Coronary artery (tissue), 2 donors: ENCODE results near the gene BNIP1.

Experiments used
- DNase-seq: peaks from one replicate; pipeline ENCODE4 v3.0.0-alpha.2; 2017; ENCODE audit warnings: low spot score
- H3K27ac ChIP-seq, 2 donors: fragments of 200-600 bp; sonication (generic); one replicate each; pipeline ENCODE4 v1.5.1; 2016 to 2019
- H3K4me3 ChIP-seq: fragments of 200-600 bp; sonication (generic); 2 replicates; pipeline ENCODE4 v1.5.1; 2016; ENCODE audit warnings: mild to moderate bottlenecking, moderate library complexity
- TF ChIP-seq, protein P1 (sequence below): fragments of 200-600 bp; sonication (generic); IDR thresholded peaks from one replicate; pipeline ENCODE4 v1.5.1; 2019; ENCODE audit warnings: antibody characterized with exemption

Gene BNIP1

GRCh38 chr5:173144200-173145176 is at the start of gene BNIP1:
TSS of gene BNIP1 (plus strand) at chr5:173144531. CDS start at chr5:173144546, 15 bp downstream.
- TF ChIP-seq, protein P1, sequence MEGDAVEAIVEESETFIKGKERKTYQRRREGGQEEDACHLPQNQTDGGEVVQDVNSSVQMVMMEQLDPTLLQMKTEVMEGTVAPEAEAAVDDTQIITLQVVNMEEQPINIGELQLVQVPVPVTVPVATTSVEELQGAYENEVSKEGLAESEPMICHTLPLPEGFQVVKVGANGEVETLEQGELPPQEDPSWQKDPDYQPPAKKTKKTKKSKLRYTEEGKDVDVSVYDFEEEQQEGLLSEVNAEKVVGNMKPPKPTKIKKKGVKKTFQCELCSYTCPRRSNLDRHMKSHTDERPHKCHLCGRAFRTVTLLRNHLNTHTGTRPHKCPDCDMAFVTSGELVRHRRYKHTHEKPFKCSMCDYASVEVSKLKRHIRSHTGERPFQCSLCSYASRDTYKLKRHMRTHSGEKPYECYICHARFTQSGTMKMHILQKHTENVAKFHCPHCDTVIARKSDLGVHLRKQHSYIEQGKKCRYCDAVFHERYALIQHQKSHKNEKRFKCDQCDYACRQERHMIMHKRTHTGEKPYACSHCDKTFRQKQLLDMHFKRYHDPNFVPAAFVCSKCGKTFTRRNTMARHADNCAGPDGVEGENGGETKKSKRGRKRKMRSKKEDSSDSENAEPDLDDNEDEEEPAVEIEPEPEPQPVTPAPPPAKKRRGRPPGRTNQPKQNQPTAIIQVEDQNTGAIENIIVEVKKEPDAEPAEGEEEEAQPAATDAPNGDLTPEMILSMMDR = peak; percentile 67
- H3K4me3 ChIP-seq = peak within 1 kb of the TSS; percentile 92
- peak; percentile 94 for DNase-seq
- peak within 1 kb of the TSS; percentile 72 to 89 for H3K27ac ChIP-seq

GRCh38 chr5:173098787-173099186 is 45.5 kb upstream of the BNIP1 start:
- H3K4me3 ChIP-seq = no peak overlapping the region
- no peak overlapping the region for H3K27ac ChIP-seq
- TF ChIP-seq, protein P1 = no peak
- DNase-seq = no peak

GRCh38 chr5:173099461-173099860 is 44.9 kb upstream of the BNIP1 start:
- no peak overlapping the region for H3K4me3 ChIP-seq
- TF ChIP-seq, protein P1 = no peak
- H3K27ac ChIP-seq = no peak overlapping the region
- no peak for DNase-seq

DNA sequence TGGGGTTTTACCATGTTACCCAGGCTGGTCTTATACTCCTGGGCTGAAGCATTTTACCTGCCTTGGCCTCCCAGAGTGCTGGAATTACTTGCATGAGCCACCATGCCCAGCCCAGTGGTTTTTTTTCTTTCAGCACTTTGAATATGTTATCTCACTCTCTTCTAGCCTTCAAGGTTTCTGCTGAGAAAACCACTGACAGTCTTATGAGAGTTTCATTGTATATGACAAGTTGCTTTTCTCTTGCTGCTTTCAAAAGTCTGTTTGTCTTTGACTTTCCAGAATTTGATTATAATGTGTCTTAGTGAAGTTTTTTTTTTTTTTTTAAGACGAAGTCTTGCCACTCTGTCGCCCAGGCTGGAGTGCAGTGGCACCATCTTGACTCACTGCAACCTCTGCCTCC is 43.1 kb upstream of the BNIP1 start:
- DNase-seq = no peak
- Histone ChIP-seq H3K27ac (no peak overlapping the region), H3K4me3 (no peak overlapping the region)
- TF ChIP-seq, protein P1 = no peak

DNA sequence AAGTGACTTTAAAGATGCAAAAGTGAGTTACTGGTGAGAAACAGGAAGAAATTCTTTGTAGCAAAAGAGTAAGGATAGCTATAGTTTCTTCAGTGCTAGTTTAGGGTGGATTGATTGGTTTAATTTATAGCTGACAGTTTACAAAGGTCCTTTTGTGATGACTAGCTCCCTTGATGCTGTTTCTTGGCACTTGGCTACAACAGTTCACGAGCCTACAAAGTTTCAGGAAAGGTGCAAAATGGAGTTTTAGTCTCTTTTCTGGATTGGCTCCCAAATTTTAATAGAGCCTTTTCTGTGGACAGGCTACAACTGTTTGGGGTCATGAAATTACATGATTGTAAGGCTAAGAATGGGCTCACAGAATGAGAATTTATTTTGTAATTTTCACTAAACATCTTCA is 40.9 kb upstream of the BNIP1 start:
- no peak for DNase-seq
- TF ChIP-seq, protein P1 = no peak
- no peak overlapping the region for H3K27ac ChIP-seq
- no peak overlapping the region for H3K4me3 ChIP-seq

DNA sequence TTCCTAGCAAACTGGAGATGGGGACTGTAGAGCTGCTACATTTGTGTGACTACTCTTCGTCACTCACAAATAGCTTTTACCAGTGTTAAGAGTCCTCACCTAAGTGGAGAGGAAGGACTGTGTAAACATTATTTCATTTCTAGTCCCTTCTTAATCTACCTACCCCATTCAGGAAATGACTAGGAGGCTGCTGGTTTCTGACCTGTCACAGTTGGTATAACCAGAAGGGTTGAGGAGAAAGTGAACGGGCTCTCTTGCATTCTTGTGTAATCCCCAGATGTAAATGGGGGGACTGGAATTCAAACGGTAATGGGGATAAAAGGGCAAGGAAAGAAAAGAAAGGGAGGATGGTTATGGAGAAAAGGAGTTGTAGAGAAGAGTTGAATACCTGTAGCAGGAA is 35.4 kb upstream of the BNIP1 start:
- no peak overlapping the region for H3K27ac ChIP-seq
- DNase-seq = no peak
- no peak overlapping the region for H3K4me3 ChIP-seq
- TF ChIP-seq, protein P1 = no peak

DNA sequence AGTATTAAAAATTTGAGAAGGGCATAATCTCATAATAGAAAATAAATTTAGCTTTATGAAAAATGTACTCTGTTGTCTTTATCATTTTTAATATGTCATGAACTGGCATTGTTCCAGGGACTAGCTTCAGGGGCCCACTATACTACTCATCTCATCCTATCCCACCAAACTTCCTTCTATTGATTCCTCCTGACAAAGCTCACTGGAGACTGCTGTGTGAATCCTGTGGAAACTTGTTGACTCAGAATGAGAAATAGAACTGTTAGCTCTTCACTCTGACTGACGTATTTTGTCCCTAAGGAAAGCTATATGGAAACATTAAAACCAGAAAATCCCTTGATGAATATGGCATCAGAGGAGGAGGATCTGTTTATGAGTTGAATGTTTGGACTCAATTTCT is 29.8 kb upstream of the BNIP1 start:
- Histone ChIP-seq H3K4me3 (no peak overlapping the region), H3K27ac (no peak overlapping the region)
- DNase-seq = no peak
- TF ChIP-seq, protein P1 = no peak
